Measurements from ENCODE around the gene SYT13.

SYT13 gene

GRCh38 chr11:45323601-45324249 is 37.6 kb upstream of the SYT13 start:
- H3K27me3 ChIP-seq (ENCODE audit: insufficient read depth, low read length) = peaks cover 2% of the 10 kb centered on the region; the same call in 1 of the 2 replicates
- H3K4me3 ChIP-seq (ENCODE audit: low read length) = no peak overlapping the region
- H3K9me3 ChIP-seq (ENCODE audit: insufficient read depth, low read depth, low read length) = peaks cover 8% of the 10 kb centered on the region; the same call in 1 of the 2 replicates
- no peaks in the 10 kb centered on the region for H3K36me3 ChIP-seq (ENCODE audit: insufficient read depth, low read length)
- no peak overlapping the region for H3K27ac ChIP-seq (ENCODE audit: low read depth, low read length)
- H3K4me1 ChIP-seq (ENCODE audit: insufficient read depth, low read length) = no peaks in the 10 kb centered on the region
- H3K9ac ChIP-seq (ENCODE audit: low read depth, low read length) = no peak overlapping the region
- WGBS = 89% methylated on average over 8 of the region's 8 CpGs

GRCh38 chr11:45322891-45323600 is 36.9 kb upstream of the SYT13 start:
- H3K9ac ChIP-seq (ENCODE audit: low read depth, low read length) = no peak overlapping the region
- H3K4me3 ChIP-seq (ENCODE audit: low read length) = no peak overlapping the region

GRCh38 chr11:45322111-45322705 is 36.1 kb upstream of the SYT13 start:
- Histone ChIP-seq H3K9ac (ENCODE audit: low read depth, low read length) (no peak overlapping the region), H3K27ac (ENCODE audit: low read depth, low read length) (no peak overlapping the region), H3K27me3 (ENCODE audit: insufficient read depth, low read length) (0 out of 2 replicates have a peak, but pooled peaks cover 2% of the 10 kb centered on the region), H3K9me3 (ENCODE audit: insufficient read depth, low read depth, low read length) (peaks cover 4% of the 10 kb centered on the region; the same call in 1 of the 2 replicates), H3K36me3 (ENCODE audit: insufficient read depth, low read length) (no peaks in the 10 kb centered on the region), H3K4me3 (ENCODE audit: low read length) (no peak overlapping the region), H3K4me1 (ENCODE audit: insufficient read depth, low read length) (no peaks in the 10 kb centered on the region)
- 71% methylated on average over 8 of the region's 8 CpGs for WGBS

More at GRCh38 chr11:45322891-45323600, 36.9 kb upstream of the SYT13 start:
- Histone ChIP-seq H3K27ac (ENCODE audit: low read depth, low read length) (no peak overlapping the region), H3K36me3 (ENCODE audit: insufficient read depth, low read length) (no peaks in the 10 kb centered on the region), H3K9me3 (ENCODE audit: insufficient read depth, low read depth, low read length) (peaks cover 8% of the 10 kb centered on the region; the same call in 1 of the 2 replicates), H3K27me3 (ENCODE audit: insufficient read depth, low read length) (0 out of 2 replicates have a peak, but pooled peaks cover 2% of the 10 kb centered on the region), H3K4me1 (ENCODE audit: insufficient read depth, low read length) (no peaks in the 10 kb centered on the region)
- 75% methylated on average over 7 of the region's 7 CpGs for WGBS

GRCh38 chr11:45321669-45322068 is 35.5 kb upstream of the SYT13 start:
- Histone ChIP-seq H3K9me3 (ENCODE audit: insufficient read depth, low read depth, low read length) (no peaks in the 10 kb centered on the region), H3K27ac (ENCODE audit: low read depth, low read length) (no peak overlapping the region), H3K4me3 (ENCODE audit: low read length) (no peak overlapping the region), H3K36me3 (ENCODE audit: insufficient read depth, low read length) (no peaks in the 10 kb centered on the region), H3K27me3 (ENCODE audit: insufficient read depth, low read length) (0 out of 2 replicates have a peak, but pooled peaks cover 2% of the 10 kb centered on the region), H3K9ac (ENCODE audit: low read depth, low read length) (no peak overlapping the region), H3K4me1 (ENCODE audit: insufficient read depth, low read length) (no peaks in the 10 kb centered on the region)
- WGBS = 91% methylated on average over 7 of the region's 7 CpGs

GRCh38 chr11:45321031-45321595 is 35.0 kb upstream of the SYT13 start:
- no peak overlapping the region for H3K27ac ChIP-seq (ENCODE audit: low read depth, low read length)
- no peak overlapping the region for H3K4me3 ChIP-seq (ENCODE audit: low read length)
- 77% methylated on average over 7 of the region's 7 CpGs for WGBS
- no peaks in the 10 kb centered on the region for H3K4me1 ChIP-seq (ENCODE audit: insufficient read depth, low read length)
- 0 out of 2 replicates have a peak, but pooled peaks cover 2% of the 10 kb centered on the region for H3K27me3 ChIP-seq (ENCODE audit: insufficient read depth, low read length)
- no peaks in the 10 kb centered on the region for H3K36me3 ChIP-seq (ENCODE audit: insufficient read depth, low read length)
- H3K9ac ChIP-seq (ENCODE audit: low read depth, low read length) = no peak overlapping the region
- H3K9me3 ChIP-seq (ENCODE audit: insufficient read depth, low read depth, low read length) = no peaks in the 10 kb centered on the region

- Histone ChIP-seq H3K36me3 (ENCODE audit: insufficient read depth, low read length) (no peaks in the 10 kb centered on the region), H3K9me3 (ENCODE audit: insufficient read depth, low read depth, low read length) (no peaks in the 10 kb centered on the region), H3K27ac (ENCODE audit: low read depth, low read length) (no peak overlapping the region), H3K27me3 (ENCODE audit: insufficient read depth, low read length) (0 out of 2 replicates have a peak, but pooled peaks cover 2% of the 10 kb centered on the region), H3K4me3 (ENCODE audit: low read length) (no peak overlapping the region), H3K9ac (ENCODE audit: low read depth, low read length) (no peak overlapping the region), H3K4me1 (ENCODE audit: insufficient read depth, low read length) (no peaks in the 10 kb centered on the region)
- WGBS = 96% methylated on average over 4 of the region's 4 CpGs
Measured at GRCh38 chr11:45320371-45320770, 34.2 kb upstream of the SYT13 start.

GRCh38 chr11:45319077-45319476 is 32.9 kb upstream of the SYT13 start:
- 80% methylated on average over 1 of the region's 1 CpG for WGBS
- no peaks in the 10 kb centered on the region for H3K4me1 ChIP-seq (ENCODE audit: insufficient read depth, low read length)
- H3K4me3 ChIP-seq (ENCODE audit: low read length) = no peak overlapping the region
- H3K27me3 ChIP-seq (ENCODE audit: insufficient read depth, low read length) = peaks cover 2% of the 10 kb centered on the region; the same call in 1 of the 2 replicates
- H3K9me3 ChIP-seq (ENCODE audit: insufficient read depth, low read depth, low read length) = no peaks in the 10 kb centered on the region
- H3K27ac ChIP-seq (ENCODE audit: low read depth, low read length) = no peak overlapping the region
- H3K36me3 ChIP-seq (ENCODE audit: insufficient read depth, low read length) = no peaks in the 10 kb centered on the region
- H3K9ac ChIP-seq (ENCODE audit: low read depth, low read length) = no peak overlapping the region

- H3K4me1 ChIP-seq (ENCODE audit: insufficient read depth, low read length) = no peaks in the 10 kb centered on the region
- H3K36me3 ChIP-seq (ENCODE audit: insufficient read depth, low read length) = no peaks in the 10 kb centered on the region
- no peak overlapping the region for H3K9ac ChIP-seq (ENCODE audit: low read depth, low read length)
- H3K4me3 ChIP-seq (ENCODE audit: low read length) = no peak overlapping the region
- H3K27ac ChIP-seq (ENCODE audit: low read depth, low read length) = no peak overlapping the region
- peaks cover 5% of the 10 kb centered on the region; the same call in 1 of the 2 replicates for H3K27me3 ChIP-seq (ENCODE audit: insufficient read depth, low read length)
- H3K9me3 ChIP-seq (ENCODE audit: insufficient read depth, low read depth, low read length) = no peaks in the 10 kb centered on the region
- WGBS = 97% methylated on average over 2 of the region's 2 CpGs
Measured at GRCh38 chr11:45318516-45318915, 32.4 kb upstream of the SYT13 start.

- Histone ChIP-seq H3K27me3 (ENCODE audit: insufficient read depth, low read length) (peaks cover 5% of the 10 kb centered on the region; the same call in 1 of the 2 replicates), H3K27ac (ENCODE audit: low read depth, low read length) (no peak overlapping the region), H3K9ac (ENCODE audit: low read depth, low read length) (no peak overlapping the region), H3K36me3 (ENCODE audit: insufficient read depth, low read length) (no peaks in the 10 kb centered on the region), H3K4me3 (ENCODE audit: low read length) (no peak overlapping the region), H3K4me1 (ENCODE audit: insufficient read depth, low read length) (no peaks in the 10 kb centered on the region), H3K9me3 (ENCODE audit: insufficient read depth, low read depth, low read length) (no peaks in the 10 kb centered on the region)
- WGBS = 91% methylated on average over 6 of the region's 9 CpGs
Measured at GRCh38 chr11:45316258-45316657, 30.1 kb upstream of the SYT13 start.

- H3K27ac ChIP-seq (ENCODE audit: low read depth, low read length) = no peak overlapping the region
- H3K9me3 ChIP-seq (ENCODE audit: insufficient read depth, low read depth, low read length) = no peaks in the 10 kb centered on the region
- no peaks in the 10 kb centered on the region for H3K4me1 ChIP-seq (ENCODE audit: insufficient read depth, low read length)
- no peaks in the 10 kb centered on the region for H3K36me3 ChIP-seq (ENCODE audit: insufficient read depth, low read length)
- 96% methylated on average over 2 of the region's 2 CpGs for WGBS
- peaks cover 5% of the 10 kb centered on the region; the same call in 1 of the 2 replicates for H3K27me3 ChIP-seq (ENCODE audit: insufficient read depth, low read length)
- no peak overlapping the region for H3K4me3 ChIP-seq (ENCODE audit: low read length)
- H3K9ac ChIP-seq (ENCODE audit: low read depth, low read length) = no peak overlapping the region
Measured at GRCh38 chr11:45314900-45315299, 28.8 kb upstream of the SYT13 start.

Measured in HUES64 (cell line).